GM19043 (cell line): Measurements from ENCODE around the gene JMJD8.

ENCODE experiments used
- ATAC-seq: cut with Tn5 transposase; IDR thresholded peaks from one replicate; pipeline ENCODE4 v1.9.1; 2021; ENCODE audit warnings: low read depth; ENCODE audit not compliant: unreplicated experiment

JMJD8 gene

GRCh38 chr16:678209-678857, 5.8 kb downstream of the JMJD8 start:
- ATAC-seq = no peak

- no peak for ATAC-seq
Measured at GRCh38 chr16:677316-678190, 6.6 kb downstream of the JMJD8 start.

- ATAC-seq = no peak
Measured at GRCh38 chr16:676913-677312, 7.2 kb downstream of the JMJD8 start.

GRCh38 chr16:676565-676902, 7.6 kb downstream of the JMJD8 start:
- no peak for ATAC-seq

- no peak for ATAC-seq
Measured at GRCh38 chr16:675884-676564, 8.1 kb downstream of the JMJD8 start.

GRCh38 chr16:674968-675883, 8.9 kb downstream of the JMJD8 start, which contains the start of gene RHBDL1:
Gene RHBDL1 (plus strand): TSS chr16:675671. CDS start chr16:675791, 120 bp downstream.
- ATAC-seq = no peak

- no peak for ATAC-seq
Measured at GRCh38 chr16:674214-674881, 9.8 kb downstream of the JMJD8 start.

- no peak for ATAC-seq
Measured at GRCh38 chr16:673399-673991, 10.6 kb downstream of the JMJD8 start.

- ATAC-seq = no peak
Measured at GRCh38 chr16:672851-673250, 11.3 kb downstream of the JMJD8 start.

GRCh38 chr16:672371-672770, 11.8 kb downstream of the JMJD8 start:
- no peak for ATAC-seq

GRCh38 chr16:671353-672131, 12.6 kb downstream of the JMJD8 start:
- no peak for ATAC-seq

GRCh38 chr16:670485-671352, 13.4 kb downstream of the JMJD8 start:
- ATAC-seq = no peak

GRCh38 chr16:669666-670065, 14.5 kb downstream of the JMJD8 start:
- no peak for ATAC-seq

- ATAC-seq = no peak
Measured at GRCh38 chr16:668519-669171, 15.5 kb downstream of the JMJD8 start.

GRCh38 chr16:667780-668518, 16.2 kb downstream of the JMJD8 start, which contains the start of gene RHOT2:
Gene RHOT2 (plus strand): TSS chr16:668132. CDS start chr16:668200, 68 bp downstream.
- ATAC-seq = peak; percentile 91

- ATAC-seq = no peak
Measured at GRCh38 chr16:667113-667779, 16.9 kb downstream of the JMJD8 start.
